ENCODE data around the gene XIST. TPM values are rescaled to one million over a fixed set of nuclear protein-coding genes. Genes with fewer than 3 reads are reported as not detected.
A peak's percentile ranks its signal among the peaks of the same experiment; 100 is the strongest.

The XIST gene
- total RNA-seq, 4 donors from 2014 or later = 0.73 to 22.6 (median 20.0) TPM; not detected in 1

DNA sequence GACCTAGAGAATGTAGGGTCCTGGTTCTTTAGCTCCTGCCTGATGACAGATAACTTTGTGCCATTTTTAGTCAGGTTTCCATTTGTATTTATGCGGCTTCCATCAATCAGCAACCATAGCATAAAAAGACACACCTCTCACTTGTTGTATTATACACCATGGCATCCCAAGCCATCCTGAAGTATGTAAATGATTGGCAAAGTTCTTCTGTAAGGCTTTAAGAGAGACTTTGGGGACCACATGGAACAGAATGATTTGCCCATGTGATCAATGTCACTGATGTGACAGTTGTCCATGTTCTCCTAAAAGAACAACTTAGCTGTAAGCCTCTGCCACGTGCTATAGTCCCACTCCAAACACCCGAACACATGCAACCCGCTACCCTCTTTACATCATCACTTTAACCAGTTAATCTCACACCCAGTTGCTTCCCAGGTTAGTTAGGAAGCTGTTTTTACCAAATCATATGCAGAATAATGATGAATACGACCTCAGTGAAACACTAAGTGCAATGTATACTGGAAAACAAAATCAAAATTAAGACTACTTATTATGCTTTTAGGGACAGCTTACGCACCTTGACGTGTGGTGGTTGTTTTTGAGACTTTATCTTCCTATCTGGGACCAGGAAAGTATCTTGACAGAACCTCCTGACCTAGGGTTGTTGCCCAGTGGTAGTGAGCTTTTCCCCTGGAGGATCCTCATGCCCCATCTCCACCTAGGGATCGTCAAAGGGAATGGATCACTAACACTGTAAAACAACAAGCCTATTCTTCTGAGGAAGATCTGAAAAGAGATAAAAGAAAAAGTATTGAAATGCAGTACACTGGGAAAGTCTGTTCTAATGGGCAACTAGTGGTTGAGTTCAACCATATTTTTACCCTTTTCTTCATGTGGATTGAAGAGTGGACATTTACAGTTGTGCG, 21.8 kb downstream of the XIST start:
- intact Hi-C loops (cut with DNase I; ENCODE audit: low total_unique reads) = no loop called here
- H3K36me3 ChIP-seq = peaks cover 0 to under 1% of the 10 kb centered on the region in 2 donors
- no peaks in the 10 kb centered on the region for H3K27me3 ChIP-seq
- in situ Hi-C loops (cut with MboI; ENCODE audit: low sequenced_read_pairs in 4 of 4) = no loop called here
- no peak for DNase-seq
- TF ChIP-seq, protein P1, sequence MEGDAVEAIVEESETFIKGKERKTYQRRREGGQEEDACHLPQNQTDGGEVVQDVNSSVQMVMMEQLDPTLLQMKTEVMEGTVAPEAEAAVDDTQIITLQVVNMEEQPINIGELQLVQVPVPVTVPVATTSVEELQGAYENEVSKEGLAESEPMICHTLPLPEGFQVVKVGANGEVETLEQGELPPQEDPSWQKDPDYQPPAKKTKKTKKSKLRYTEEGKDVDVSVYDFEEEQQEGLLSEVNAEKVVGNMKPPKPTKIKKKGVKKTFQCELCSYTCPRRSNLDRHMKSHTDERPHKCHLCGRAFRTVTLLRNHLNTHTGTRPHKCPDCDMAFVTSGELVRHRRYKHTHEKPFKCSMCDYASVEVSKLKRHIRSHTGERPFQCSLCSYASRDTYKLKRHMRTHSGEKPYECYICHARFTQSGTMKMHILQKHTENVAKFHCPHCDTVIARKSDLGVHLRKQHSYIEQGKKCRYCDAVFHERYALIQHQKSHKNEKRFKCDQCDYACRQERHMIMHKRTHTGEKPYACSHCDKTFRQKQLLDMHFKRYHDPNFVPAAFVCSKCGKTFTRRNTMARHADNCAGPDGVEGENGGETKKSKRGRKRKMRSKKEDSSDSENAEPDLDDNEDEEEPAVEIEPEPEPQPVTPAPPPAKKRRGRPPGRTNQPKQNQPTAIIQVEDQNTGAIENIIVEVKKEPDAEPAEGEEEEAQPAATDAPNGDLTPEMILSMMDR (IDR thresholded peaks at IDR 0.05 in 4 of 5, conservative IDR thresholded peaks at IDR 0.05 in 1 of 5) = no peak
- TF ChIP-seq POLR2A (IDR thresholded peaks at IDR 0.05) = no peak
- no peak overlapping the region for H3K4me3 ChIP-seq
- no peak for ATAC-seq
- H3K27ac ChIP-seq = no peak overlapping the region
- no peaks in the 10 kb centered on the region for H3K9me3 ChIP-seq
- peaks cover 0 to 31% of the 10 kb centered on the region in 2 donors for H3K4me1 ChIP-seq

DNA sequence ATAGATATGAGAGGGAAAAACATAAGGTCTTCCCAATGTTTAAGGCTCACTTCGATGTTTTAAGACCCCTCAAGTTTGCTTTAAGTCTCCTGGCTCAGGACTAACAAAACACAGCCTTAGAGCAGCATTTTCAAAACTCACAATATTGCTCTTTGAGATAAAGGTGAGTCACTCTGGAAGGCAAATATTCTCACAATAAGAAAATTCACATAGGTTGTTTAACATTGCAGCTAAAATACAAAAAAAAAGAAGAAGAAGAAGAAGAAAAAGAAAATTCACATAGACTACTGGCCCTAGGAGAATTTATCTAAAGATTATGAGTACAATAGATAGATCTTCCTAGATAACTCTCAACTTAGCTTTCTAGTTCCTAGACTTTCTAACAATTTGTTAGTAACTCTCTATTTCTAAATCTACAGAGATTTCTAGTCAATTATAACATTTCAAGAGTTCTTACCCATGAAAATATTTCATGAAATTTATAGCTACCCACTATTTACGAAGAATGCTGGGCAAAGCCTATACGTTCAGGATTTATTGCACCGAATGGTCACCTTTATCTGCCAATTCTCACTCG, 22.5 kb downstream of the XIST start:
- Histone ChIP-seq H3K27me3 (no peaks in the 10 kb centered on the region), H3K27ac (no peak overlapping the region), H3K4me3 (no peak overlapping the region), H3K4me1 (peaks cover 0 to 30% of the 10 kb centered on the region in 2 donors), H3K36me3 (peaks cover 0 to 8% of the 10 kb centered on the region in 2 donors), H3K9me3 (no peaks in the 10 kb centered on the region)
- in situ Hi-C loops (cut with MboI; ENCODE audit: low sequenced_read_pairs in 4 of 4) (no loop called here), intact Hi-C loops (cut with DNase I; ENCODE audit: low total_unique reads) (no loop called here)
- DNase-seq = no peak
- TF ChIP-seq, protein P1 (IDR thresholded peaks at IDR 0.05 in 4 of 5, conservative IDR thresholded peaks at IDR 0.05 in 1 of 5) = no peak
- no peak for TF ChIP-seq POLR2A (IDR thresholded peaks at IDR 0.05)
- ATAC-seq = no peak

DNA sequence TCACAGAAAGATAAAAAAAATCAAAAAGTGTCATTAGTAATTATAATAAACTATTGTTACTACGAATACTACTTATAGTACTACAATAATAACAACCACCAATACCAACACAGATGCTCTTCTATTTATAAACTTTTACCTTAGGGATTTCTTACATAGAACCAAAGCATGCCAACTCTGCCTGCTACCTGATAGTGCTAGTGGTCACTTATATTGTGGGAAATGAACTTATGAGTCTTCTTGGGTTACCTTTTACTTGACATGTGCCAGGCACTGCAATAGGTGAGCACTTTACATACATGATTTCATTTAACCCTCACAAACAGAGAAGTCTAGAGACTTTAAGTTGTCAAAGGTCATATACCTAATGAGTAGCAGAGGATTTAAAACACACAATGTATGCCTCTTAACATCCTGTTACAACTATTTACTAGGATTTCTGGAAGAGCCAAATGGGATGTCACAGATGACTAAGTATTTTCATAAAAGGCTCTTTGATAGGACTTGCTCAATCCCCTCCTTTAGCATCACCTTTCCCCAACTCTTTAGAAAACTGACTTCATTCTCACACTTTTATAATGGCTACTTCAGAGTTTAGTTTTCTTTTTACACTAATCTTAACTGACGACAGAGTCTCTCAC, 24.3 kb downstream of the XIST start:
- no peak for ATAC-seq
- H3K9me3 ChIP-seq = no peaks in the 10 kb centered on the region
- DNase-seq = no peak
- no peaks in the 10 kb centered on the region for H3K27me3 ChIP-seq
- peaks cover 0 to 10% of the 10 kb centered on the region in 2 donors for H3K36me3 ChIP-seq
- in situ Hi-C loops (cut with MboI; ENCODE audit: low sequenced_read_pairs in 4 of 4) = no loop called here
- intact Hi-C loops (cut with DNase I; ENCODE audit: low total_unique reads) = no loop called here
- H3K4me3 ChIP-seq = no peak overlapping the region
- H3K4me1 ChIP-seq = peaks cover 0 to 24% of the 10 kb centered on the region in 2 donors
- TF ChIP-seq, protein P1 (IDR thresholded peaks at IDR 0.05 in 4 of 5, conservative IDR thresholded peaks at IDR 0.05 in 1 of 5) = no peak
- TF ChIP-seq POLR2A (IDR thresholded peaks at IDR 0.05) = no peak
- H3K27ac ChIP-seq = peak overlapping the region in 2 of 4 donors; percentile 29 to 40

DNA sequence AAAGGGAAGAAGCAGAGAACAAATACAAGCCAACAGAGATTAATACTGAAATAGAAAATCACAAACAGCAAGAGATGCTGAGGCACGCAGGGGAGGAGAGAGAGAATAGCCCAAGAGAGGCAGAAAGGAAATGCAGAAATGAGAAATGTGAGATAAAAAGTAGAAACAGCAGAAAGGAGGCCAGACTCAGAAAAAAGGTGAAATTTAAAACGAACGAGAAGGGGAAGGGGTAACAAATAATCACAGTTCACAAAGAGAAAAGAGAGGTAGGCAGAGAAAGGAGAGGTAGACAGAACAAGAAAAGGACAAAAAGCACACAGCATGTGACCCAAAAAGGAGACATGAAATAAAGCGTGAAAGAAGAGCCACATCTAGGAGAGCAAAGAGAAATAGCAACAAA, 25.1 kb downstream of the XIST start:
- H3K4me3 ChIP-seq = no peak overlapping the region
- peaks cover 0 to 10% of the 10 kb centered on the region in 2 donors for H3K36me3 ChIP-seq
- peaks cover 0 to 24% of the 10 kb centered on the region in 2 donors for H3K4me1 ChIP-seq
- no peak overlapping the region for H3K27ac ChIP-seq
- ATAC-seq (no peak), DNase-seq (no peak)
- TF ChIP-seq POLR2A (IDR thresholded peaks at IDR 0.05) = no peak
- TF ChIP-seq, protein P1 (IDR thresholded peaks at IDR 0.05 in 4 of 5, conservative IDR thresholded peaks at IDR 0.05 in 1 of 5) = no peak
- no peaks in the 10 kb centered on the region for H3K27me3 ChIP-seq
- intact Hi-C loops (cut with DNase I; ENCODE audit: low total_unique reads) (no loop called here), in situ Hi-C loops (cut with MboI; ENCODE audit: low sequenced_read_pairs in 4 of 4) (no loop called here)
- no peaks in the 10 kb centered on the region for H3K9me3 ChIP-seq

All from gastrocnemius medialis (tissue), 4 donors.